Large intestine (tissue), 3 donors: Measurements from ENCODE around the gene RPL37A. TPM values are rescaled to one million over a fixed set of nuclear protein-coding genes. Genes with fewer than 3 reads are reported as not detected.

Source experiments
- DNase-seq, 2 donors: peaks; one replicate each; pipeline versions ENCODE4 v3.0.0 to v3.0.0-alpha.2; 2013
- H3K27ac ChIP-seq: one replicate; pipeline ENCODE4 v1.5.1; 2013; ENCODE audit warnings: low read length
- H3K27me3 ChIP-seq: 2 replicates; pipeline ENCODE4 v1.6.1; 2013; ENCODE audit warnings: low read length; ENCODE audit not compliant: control insufficient read depth, insufficient read depth
- H3K36me3 ChIP-seq: 2 replicates; pipeline ENCODE4 v1.6.1; 2013; ENCODE audit warnings: low read length; ENCODE audit not compliant: control insufficient read depth, insufficient read depth
- H3K4me1 ChIP-seq: one replicate; pipeline ENCODE4 v1.6.1; 2013; ENCODE audit warnings: low read length; ENCODE audit not compliant: control insufficient read depth, insufficient read depth
- H3K4me3 ChIP-seq: one replicate; pipeline ENCODE4 v1.5.1; 2013; ENCODE audit warnings: low read length
- H3K9me3 ChIP-seq: one replicate; pipeline ENCODE4 v1.6.1; 2013; ENCODE audit warnings: mild to moderate bottlenecking, low read depth, low read length, moderate library complexity; ENCODE audit not compliant: control insufficient read depth
- WGBS: methylation state at CpG from one replicate; pipeline ENCODE4 v1.1.5; 2013; ENCODE audit warnings: low lambda C conversion rate; ENCODE audit not compliant: insufficient coverage; 5-methylcytosine and 5-hydroxymethylcytosine counted together
- polyA plus RNA-seq: library from polyadenylated mRNA; unstranded; fragments of 120-200 nt; gene quantifications from one replicate; pipeline ENCODE4 v1.2.1, GENCODE V29; 2013

Gene RPL37A
- polyA plus RNA-seq, 1 donor: 3,791 TPM

GRCh38 chr2:216498070-216498378, 620 bp upstream of the RPL37A start:
- H3K9me3 ChIP-seq: no peaks in the 10 kb centered on the region
- no CpG with 5 or more reads among the region's 6 CpGs for WGBS
- H3K27ac ChIP-seq: peak overlapping the region; percentile 85
- H3K36me3 ChIP-seq: peaks cover 31% of the 10 kb centered on the region
- peak overlapping the region; percentile 81 for H3K4me3 ChIP-seq
- peaks cover 9% of the 10 kb centered on the region for H3K4me1 ChIP-seq
- peak in 1 of 2 donors; percentile 24 for DNase-seq
- H3K27me3 ChIP-seq: no peaks in the 10 kb centered on the region

- Histone ChIP-seq H3K9me3 (no peaks in the 10 kb centered on the region), H3K36me3 (peaks cover 39% of the 10 kb centered on the region), H3K4me1 (peaks cover 9% of the 10 kb centered on the region), H3K4me3 (peak overlapping the region; percentile 81), H3K27ac (peak overlapping the region; percentile 85), H3K27me3 (no peaks in the 10 kb centered on the region)
- WGBS: 14% methylated on average over 1 of the region's 6 CpGs
- DNase-seq: no peak
These were observed 1.1 kb downstream of the RPL37A start for GRCh38 chr2:216499641-216500218.

GRCh38 chr2:216500572-216500971, 1.9 kb downstream of the RPL37A start:
- Histone ChIP-seq H3K36me3 (peaks cover 46% of the 10 kb centered on the region), H3K9me3 (no peaks in the 10 kb centered on the region), H3K4me1 (peaks cover 9% of the 10 kb centered on the region), H3K27me3 (no peaks in the 10 kb centered on the region), H3K4me3 (peak overlapping the region; percentile 81), H3K27ac (no peak overlapping the region)
- DNase-seq: no peak
- 86% methylated on average over 1 of the region's 2 CpGs for WGBS

GRCh38 chr2:216501854-216502253, 3.2 kb downstream of the RPL37A start:
- H3K4me1 ChIP-seq: peaks cover 9% of the 10 kb centered on the region
- H3K36me3 ChIP-seq: peaks cover 46% of the 10 kb centered on the region
- H3K27me3 ChIP-seq: no peaks in the 10 kb centered on the region
- H3K27ac ChIP-seq: no peak overlapping the region
- H3K9me3 ChIP-seq: no peaks in the 10 kb centered on the region
- no peak for DNase-seq
- no peak overlapping the region for H3K4me3 ChIP-seq
- no CpG with 5 or more reads among the region's 8 CpGs for WGBS

- Histone ChIP-seq H3K27ac (no peak overlapping the region), H3K4me1 (peaks cover 9% of the 10 kb centered on the region), H3K4me3 (no peak overlapping the region), H3K9me3 (no peaks in the 10 kb centered on the region), H3K36me3 (peaks cover 46% of the 10 kb centered on the region), H3K27me3 (no peaks in the 10 kb centered on the region)
- 87% methylated on average over 4 of the region's 7 CpGs for WGBS
- no peak for DNase-seq
These were observed 3.9 kb downstream of the RPL37A start for GRCh38 chr2:216502381-216503158.

- H3K9me3 ChIP-seq: no peaks in the 10 kb centered on the region
- DNase-seq: no peak
- 100% methylated on average over 1 of the region's 6 CpGs for WGBS
- H3K27ac ChIP-seq: no peak overlapping the region
- no peaks in the 10 kb centered on the region for H3K27me3 ChIP-seq
- H3K4me1 ChIP-seq: peaks cover 3% of the 10 kb centered on the region
- peaks cover 46% of the 10 kb centered on the region for H3K36me3 ChIP-seq
- no peak overlapping the region for H3K4me3 ChIP-seq
These were observed 4.5 kb downstream of the RPL37A start for GRCh38 chr2:216503159-216503629.

GRCh38 chr2:216503697-216504375, 5.2 kb downstream of the RPL37A start:
- H3K4me1 ChIP-seq: peaks cover 3% of the 10 kb centered on the region
- H3K27me3 ChIP-seq: no peaks in the 10 kb centered on the region
- no peak overlapping the region for H3K27ac ChIP-seq
- no peak for DNase-seq
- no peak overlapping the region for H3K4me3 ChIP-seq
- H3K36me3 ChIP-seq: peaks cover 46% of the 10 kb centered on the region
- H3K9me3 ChIP-seq: no peaks in the 10 kb centered on the region
- WGBS: no CpG with 5 or more reads among the region's 5 CpGs

- Histone ChIP-seq H3K4me1 (peaks cover 3% of the 10 kb centered on the region), H3K36me3 (peaks cover 46% of the 10 kb centered on the region), H3K9me3 (no peaks in the 10 kb centered on the region), H3K4me3 (no peak overlapping the region), H3K27me3 (no peaks in the 10 kb centered on the region), H3K27ac (no peak overlapping the region)
- no CpG with 5 or more reads among the region's 1 CpG for whole genome bisulfite sequencing
- DNase-seq: no peak
These were observed 5.7 kb downstream of the RPL37A start for GRCh38 chr2:216504376-216504762.

- Histone ChIP-seq H3K27ac (no peak overlapping the region), H3K36me3 (peaks cover 37% of the 10 kb centered on the region), H3K4me1 (peaks cover 3% of the 10 kb centered on the region), H3K27me3 (no peaks in the 10 kb centered on the region), H3K9me3 (no peaks in the 10 kb centered on the region), H3K4me3 (no peak overlapping the region)
- 100% methylated on average over 1 of the region's 15 CpGs for WGBS
- DNase-seq: no peak
These were observed 6.8 kb downstream of the RPL37A start for GRCh38 chr2:216505133-216506106.
